Panc1 (cell line): ENCODE measurements around the gene EPHB6. TPM values are rescaled to one million over a fixed set of nuclear protein-coding genes. Genes with fewer than 3 reads are reported as not detected.

Experiments
- ATAC-seq: fragments of 200-7000 bp; cut with Tn5 transposase; 2 replicates; pipeline ENCODE4 v1.9.1; 2020; ENCODE audit warnings: mild to moderate bottlenecking, moderate library complexity
- BruUV-seq: library from RNA; stranded (reverse); fragments of 400-500 nt; replicated peaks from 2 replicates; lab custom pipeline; 2021; lab: Mats Ljungman, UMichigan
- CTCF ChIA-PET: fragments of 300-600 bp; sonication (Branson Sonifier 250); formaldehyde crosslinking; loops from one replicate; lab custom pipeline; 2022; ENCODE audit warnings: antibody characterized with exemption; lab: Charles Lee
- POLR2A ChIA-PET: fragments of 300-600 bp; sonication (Branson Sonifier 250); formaldehyde crosslinking; loops from one replicate; lab custom pipeline; 2022; ENCODE audit warnings: antibody characterized with exemption; lab: Charles Lee
- DNase-seq: peaks from one replicate; pipeline ENCODE4 v3.0.0-alpha.2; 2010; ENCODE audit warnings: low read depth, low spot score
- H3K27ac ChIP-seq: 2 replicates; pipeline ENCODE4 v1.5.1; 2011; ENCODE audit warnings: mild to moderate bottlenecking, low read length, inconsistent platforms
- H3K27me3 ChIP-seq: fragments of 200-500 bp; sonication (Bioruptor generic); 2 replicates; pipeline ENCODE4 v1.6.0; 2014; ENCODE audit warnings: low read length, inconsistent platforms; ENCODE audit not compliant: control insufficient read depth, insufficient read depth
- H3K36me3 ChIP-seq: fragments of 200-500 bp; sonication (Bioruptor generic); 2 replicates; pipeline ENCODE4 v1.5.1; 2014; ENCODE audit warnings: inconsistent platforms, mild to moderate bottlenecking, low read length, moderate library complexity; ENCODE audit not compliant: control insufficient read depth, insufficient read depth
- H3K4me1 ChIP-seq: 2 replicates; pipeline ENCODE4 v1.5.1; 2011; ENCODE audit warnings: inconsistent platforms, mild to moderate bottlenecking, low read length, moderate library complexity; ENCODE audit not compliant: control insufficient read depth, insufficient read depth
- H3K4me3 ChIP-seq, 2 experiments: 2 replicates each; pipeline ENCODE4 v1.5.1; 2011 to 2012; ENCODE audit warnings: low read depth in 2 of 2, low read length in 2 of 2, mild to moderate bottlenecking in 2 of 2, inconsistent platforms in 1 of 2, moderate library complexity in 1 of 2
- H3K9me3 ChIP-seq: fragments of 200-500 bp; sonication (Bioruptor generic); 2 replicates; pipeline ENCODE4 v1.5.1; 2014; ENCODE audit warnings: low read depth, mild to moderate bottlenecking, inconsistent platforms, low read length, moderate library complexity; ENCODE audit not compliant: control insufficient read depth, insufficient read depth
- POLR2AphosphoS5 ChIP-seq: IDR thresholded peaks from 2 replicates; pipeline ENCODE4 v1.6.1; 2012; ENCODE audit warnings: mild to moderate bottlenecking, low read depth, low read length, moderate library complexity
- SIN3A ChIP-seq: IDR thresholded peaks from 2 replicates; pipeline ENCODE4 v1.6.1; 2012; ENCODE audit warnings: low read depth, mild to moderate bottlenecking, low read length, moderate library complexity, borderline replicate concordance; ENCODE audit not compliant: insufficient read depth
- TCF7L2 ChIP-seq: IDR thresholded peaks from 2 replicates; pipeline ENCODE4 v1.6.1; 2011; ENCODE audit warnings: mild to moderate bottlenecking, low read depth, low read length, inconsistent platforms
- in situ Hi-C: cut with HindIII; loops from 2 replicates; pipeline ENCODE4 v1.10.0; 2016; ENCODE audit warnings: low sequenced_read_pairs, low pct_unique_long_range_greater_than_20kb
- intact Hi-C: fragments of 100-400 bp; cut with micrococcal nuclease; formaldehyde crosslinking; loops from one replicate; pipeline ENCODE4 v1.10.0; 2022; ENCODE audit not compliant: unreplicated experiment
- total RNA-seq: library from RNA; stranded (reverse); gene quantifications from one replicate; pipeline ENCODE4 v1.2.1, GENCODE V29; 2021; ENCODE audit not compliant: unreplicated experiment
- TF ChIP-seq, protein P1 (sequence below): fragments of 450-650 bp; IDR thresholded peaks from 2 replicates; pipeline ENCODE4 v1.5.1; 2017; ENCODE audit warnings: mild to moderate bottlenecking
- TF ChIP-seq, protein P2 (sequence below), 2 experiments: IDR thresholded peaks; 2 replicates each; pipeline ENCODE4 v1.6.1; 2011 to 2012; ENCODE audit warnings: low read depth in 2 of 2, control low read depth in 1 of 2, low read length in 1 of 2, mild to moderate bottlenecking in 1 of 2, moderate library complexity in 1 of 2; ENCODE audit not compliant: insufficient read depth in 1 of 2

The EPHB6 gene
- total RNA-seq, 1 experiment from 2014 or later = 0.54 TPM

DNA sequence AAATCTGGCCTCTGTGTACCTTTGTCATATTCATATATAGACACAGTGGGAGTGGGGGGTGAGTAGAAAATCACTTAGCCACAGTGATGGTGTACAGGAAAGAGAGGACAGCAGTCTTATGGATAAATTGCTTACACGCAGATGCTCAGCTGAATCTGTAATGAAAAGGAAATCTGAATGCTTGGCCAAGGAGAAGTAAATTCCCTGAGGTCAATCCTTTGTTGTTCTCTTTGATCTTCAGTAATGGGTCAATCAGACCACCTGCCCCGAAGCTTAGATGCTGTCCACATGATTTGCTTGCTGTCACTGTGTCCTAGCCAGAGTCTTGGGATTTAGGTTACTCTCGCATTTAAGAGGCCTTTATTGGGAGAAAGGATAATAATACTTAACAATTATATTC lies 18.4 kb upstream of the EPHB6 start:
- in situ Hi-C loops = no loop called here
- POLR2A ChIA-PET = no interaction called here
- ATAC-seq (no peak), DNase-seq (no peak)
- Histone ChIP-seq H3K27ac (no peak overlapping the region), H3K36me3 (no peaks in the 10 kb centered on the region), H3K4me3 (no peak overlapping the region), H3K27me3 (no peaks in the 10 kb centered on the region), H3K4me1 (no peaks in the 10 kb centered on the region), H3K9me3 (no peaks in the 10 kb centered on the region)
- intact Hi-C loops = no loop called here
- CTCF ChIA-PET = no interaction called here
- no TSS peak for BruUV-seq
- TF ChIP-seq, protein P1, sequence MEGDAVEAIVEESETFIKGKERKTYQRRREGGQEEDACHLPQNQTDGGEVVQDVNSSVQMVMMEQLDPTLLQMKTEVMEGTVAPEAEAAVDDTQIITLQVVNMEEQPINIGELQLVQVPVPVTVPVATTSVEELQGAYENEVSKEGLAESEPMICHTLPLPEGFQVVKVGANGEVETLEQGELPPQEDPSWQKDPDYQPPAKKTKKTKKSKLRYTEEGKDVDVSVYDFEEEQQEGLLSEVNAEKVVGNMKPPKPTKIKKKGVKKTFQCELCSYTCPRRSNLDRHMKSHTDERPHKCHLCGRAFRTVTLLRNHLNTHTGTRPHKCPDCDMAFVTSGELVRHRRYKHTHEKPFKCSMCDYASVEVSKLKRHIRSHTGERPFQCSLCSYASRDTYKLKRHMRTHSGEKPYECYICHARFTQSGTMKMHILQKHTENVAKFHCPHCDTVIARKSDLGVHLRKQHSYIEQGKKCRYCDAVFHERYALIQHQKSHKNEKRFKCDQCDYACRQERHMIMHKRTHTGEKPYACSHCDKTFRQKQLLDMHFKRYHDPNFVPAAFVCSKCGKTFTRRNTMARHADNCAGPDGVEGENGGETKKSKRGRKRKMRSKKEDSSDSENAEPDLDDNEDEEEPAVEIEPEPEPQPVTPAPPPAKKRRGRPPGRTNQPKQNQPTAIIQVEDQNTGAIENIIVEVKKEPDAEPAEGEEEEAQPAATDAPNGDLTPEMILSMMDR = no peak
- no peak for TF ChIP-seq SIN3A

DNA sequence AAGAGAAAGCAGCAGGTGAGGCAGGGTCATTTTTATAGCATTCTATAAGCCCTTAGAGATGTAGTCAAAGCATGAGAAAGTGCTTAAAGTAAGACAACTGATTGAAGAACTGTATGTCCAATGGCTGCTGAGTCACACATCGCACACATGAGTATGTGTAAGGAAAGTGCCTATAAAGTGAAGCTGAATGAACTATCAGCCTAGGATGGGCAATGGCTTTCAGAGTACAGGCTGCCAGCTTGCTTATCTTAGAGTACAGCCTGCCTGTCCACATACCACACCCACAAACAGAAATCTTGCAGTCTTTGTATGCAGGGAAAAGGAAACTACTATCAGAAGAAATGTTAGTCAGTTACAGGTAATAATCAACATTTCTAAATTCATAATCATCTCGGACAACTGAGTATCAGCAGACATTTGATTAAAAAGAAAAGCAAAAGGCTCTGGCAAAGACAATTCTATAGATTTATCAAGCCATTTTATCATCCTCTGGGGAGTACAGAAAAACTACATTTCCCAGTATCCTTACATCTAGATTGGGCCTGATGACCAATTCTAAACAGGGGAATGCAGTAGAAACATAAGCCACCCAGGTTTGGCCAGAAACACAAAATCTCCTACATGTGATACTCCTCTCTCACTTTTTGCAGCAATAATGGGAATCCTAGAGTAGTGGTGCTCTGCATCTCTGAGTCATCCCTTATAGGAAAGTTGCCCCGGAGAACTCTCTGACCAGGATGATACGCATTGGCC lies 16.2 kb upstream of the EPHB6 start:
- ChIA-PET POLR2A (no interaction called here), CTCF (no interaction called here)
- intact Hi-C loops (no loop called here), in situ Hi-C loops (no loop called here)
- H3K27me3 ChIP-seq = peaks cover 2% of the 10 kb centered on the region; the same call in 1 of the 2 replicates
- H3K27ac ChIP-seq = no peak overlapping the region
- H3K36me3 ChIP-seq = no peaks in the 10 kb centered on the region
- BruUV-seq = no TSS peak
- no peak for DNase-seq
- no peaks in the 10 kb centered on the region for H3K4me1 ChIP-seq
- no peak for ATAC-seq
- H3K4me3 ChIP-seq = no peak overlapping the region
- no peaks in the 10 kb centered on the region for H3K9me3 ChIP-seq
- TF ChIP-seq SIN3A (no peak), TCF7L2 (no peak), POLR2AphosphoS5 (no peak)
- TF ChIP-seq, protein P1 = no peak
- TF ChIP-seq, protein P2, sequence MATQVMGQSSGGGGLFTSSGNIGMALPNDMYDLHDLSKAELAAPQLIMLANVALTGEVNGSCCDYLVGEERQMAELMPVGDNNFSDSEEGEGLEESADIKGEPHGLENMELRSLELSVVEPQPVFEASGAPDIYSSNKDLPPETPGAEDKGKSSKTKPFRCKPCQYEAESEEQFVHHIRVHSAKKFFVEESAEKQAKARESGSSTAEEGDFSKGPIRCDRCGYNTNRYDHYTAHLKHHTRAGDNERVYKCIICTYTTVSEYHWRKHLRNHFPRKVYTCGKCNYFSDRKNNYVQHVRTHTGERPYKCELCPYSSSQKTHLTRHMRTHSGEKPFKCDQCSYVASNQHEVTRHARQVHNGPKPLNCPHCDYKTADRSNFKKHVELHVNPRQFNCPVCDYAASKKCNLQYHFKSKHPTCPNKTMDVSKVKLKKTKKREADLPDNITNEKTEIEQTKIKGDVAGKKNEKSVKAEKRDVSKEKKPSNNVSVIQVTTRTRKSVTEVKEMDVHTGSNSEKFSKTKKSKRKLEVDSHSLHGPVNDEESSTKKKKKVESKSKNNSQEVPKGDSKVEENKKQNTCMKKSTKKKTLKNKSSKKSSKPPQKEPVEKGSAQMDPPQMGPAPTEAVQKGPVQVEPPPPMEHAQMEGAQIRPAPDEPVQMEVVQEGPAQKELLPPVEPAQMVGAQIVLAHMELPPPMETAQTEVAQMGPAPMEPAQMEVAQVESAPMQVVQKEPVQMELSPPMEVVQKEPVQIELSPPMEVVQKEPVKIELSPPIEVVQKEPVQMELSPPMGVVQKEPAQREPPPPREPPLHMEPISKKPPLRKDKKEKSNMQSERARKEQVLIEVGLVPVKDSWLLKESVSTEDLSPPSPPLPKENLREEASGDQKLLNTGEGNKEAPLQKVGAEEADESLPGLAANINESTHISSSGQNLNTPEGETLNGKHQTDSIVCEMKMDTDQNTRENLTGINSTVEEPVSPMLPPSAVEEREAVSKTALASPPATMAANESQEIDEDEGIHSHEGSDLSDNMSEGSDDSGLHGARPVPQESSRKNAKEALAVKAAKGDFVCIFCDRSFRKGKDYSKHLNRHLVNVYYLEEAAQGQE (IDR thresholded peaks at IDR 0.05; ENCODE audit: insufficient read depth in 1 of 2, low read depth in 2 of 2, low read length in 1 of 2) = no peak
